Small intestine (tissue), 16 donors: ENCODE results near the gene SEC16A. TPM values are rescaled to one million over a fixed set of nuclear protein-coding genes. Genes with fewer than 3 reads are reported as not detected.

Experiments
- DNase-seq, 2 donors: peaks; one replicate each; pipeline versions ENCODE4 v3.0.0 to v3.0.0-alpha.2; 2013
- FAIRE-seq: peaks from 2 replicates; lab custom pipeline; 2012; peaks lifted over from hg19 to GRCh38; lab: Jason Lieb, UNC
- H3K27ac ChIP-seq, 3 donors: one replicate each; pipeline ENCODE4 v1.5.1; 2013; ENCODE audit warnings: low read length in 2 of 3, mild to moderate bottlenecking in 2 of 3, control low read depth in 1 of 3, inconsistent platforms in 1 of 3, low read depth in 1 of 3, moderate library complexity in 1 of 3
- H3K27me3 ChIP-seq, 3 donors: one replicate each; pipeline ENCODE4 v1.6.1; 2013; ENCODE audit warnings: low read length in 3 of 3, inconsistent platforms in 1 of 3; ENCODE audit not compliant: control insufficient read depth in 3 of 3, insufficient read depth in 3 of 3
- H3K36me3 ChIP-seq, 3 donors: one replicate each; pipeline ENCODE4 v1.6.1; 2013; ENCODE audit warnings: low read length in 3 of 3, inconsistent platforms in 1 of 3, low read depth in 1 of 3, mild to moderate bottlenecking in 1 of 3, moderate library complexity in 1 of 3; ENCODE audit not compliant: control insufficient read depth in 3 of 3, insufficient read depth in 2 of 3
- H3K4me1 ChIP-seq, 3 donors: one replicate each; pipeline ENCODE4 v1.6.1; 2013; ENCODE audit warnings: low read length in 2 of 3, inconsistent platforms in 1 of 3, low read depth in 1 of 3, mild to moderate bottlenecking in 1 of 3, moderate library complexity in 1 of 3; ENCODE audit not compliant: control insufficient read depth in 3 of 3, insufficient read depth in 2 of 3
- H3K4me3 ChIP-seq, 3 donors: one replicate each; pipeline ENCODE4 v1.5.1; 2013; ENCODE audit warnings: low read length in 3 of 3, control low read depth in 1 of 3, inconsistent platforms in 1 of 3, low read depth in 1 of 3, mild to moderate bottlenecking in 1 of 3, moderate library complexity in 1 of 3
- H3K9me3 ChIP-seq, 2 donors: one replicate each; pipeline ENCODE4 v1.6.1; 2013; ENCODE audit warnings: low read depth in 1 of 2, low read length in 1 of 2; ENCODE audit not compliant: control insufficient read depth in 2 of 2, insufficient read depth in 1 of 2
- WGBS, 3 donors: extraction: QIAGEN DNeasy Blood & Tissue Kit; methylation state at CpG; one replicate each; pipeline ENCODE4 v1.1.7; 2013; 5-methylcytosine and 5-hydroxymethylcytosine counted together
- long read RNA-seq, 10 donors: transcript quantifications; one replicate each; lab custom pipeline, GENCODE V29; 2026
- polyA plus RNA-seq, 4 donors: library from polyadenylated mRNA; stranded (reverse) in 3 of 4; unstranded in 1 of 4; fragments of 200-250 nt in 3 of 4; fragments of 120-200 nt in 1 of 4; gene quantifications; one replicate each; pipeline versions ENCODE4 v1.2.1 to v1.2.3, GENCODE V29; 2013
- donor health status: healthy with polysubstance abuse.
- donor health status: control.
- donor health status: control.
- donor health status: Bipolar disorder and iron deficiency.
- donor health status: healthy.

The SEC16A gene, protein sequence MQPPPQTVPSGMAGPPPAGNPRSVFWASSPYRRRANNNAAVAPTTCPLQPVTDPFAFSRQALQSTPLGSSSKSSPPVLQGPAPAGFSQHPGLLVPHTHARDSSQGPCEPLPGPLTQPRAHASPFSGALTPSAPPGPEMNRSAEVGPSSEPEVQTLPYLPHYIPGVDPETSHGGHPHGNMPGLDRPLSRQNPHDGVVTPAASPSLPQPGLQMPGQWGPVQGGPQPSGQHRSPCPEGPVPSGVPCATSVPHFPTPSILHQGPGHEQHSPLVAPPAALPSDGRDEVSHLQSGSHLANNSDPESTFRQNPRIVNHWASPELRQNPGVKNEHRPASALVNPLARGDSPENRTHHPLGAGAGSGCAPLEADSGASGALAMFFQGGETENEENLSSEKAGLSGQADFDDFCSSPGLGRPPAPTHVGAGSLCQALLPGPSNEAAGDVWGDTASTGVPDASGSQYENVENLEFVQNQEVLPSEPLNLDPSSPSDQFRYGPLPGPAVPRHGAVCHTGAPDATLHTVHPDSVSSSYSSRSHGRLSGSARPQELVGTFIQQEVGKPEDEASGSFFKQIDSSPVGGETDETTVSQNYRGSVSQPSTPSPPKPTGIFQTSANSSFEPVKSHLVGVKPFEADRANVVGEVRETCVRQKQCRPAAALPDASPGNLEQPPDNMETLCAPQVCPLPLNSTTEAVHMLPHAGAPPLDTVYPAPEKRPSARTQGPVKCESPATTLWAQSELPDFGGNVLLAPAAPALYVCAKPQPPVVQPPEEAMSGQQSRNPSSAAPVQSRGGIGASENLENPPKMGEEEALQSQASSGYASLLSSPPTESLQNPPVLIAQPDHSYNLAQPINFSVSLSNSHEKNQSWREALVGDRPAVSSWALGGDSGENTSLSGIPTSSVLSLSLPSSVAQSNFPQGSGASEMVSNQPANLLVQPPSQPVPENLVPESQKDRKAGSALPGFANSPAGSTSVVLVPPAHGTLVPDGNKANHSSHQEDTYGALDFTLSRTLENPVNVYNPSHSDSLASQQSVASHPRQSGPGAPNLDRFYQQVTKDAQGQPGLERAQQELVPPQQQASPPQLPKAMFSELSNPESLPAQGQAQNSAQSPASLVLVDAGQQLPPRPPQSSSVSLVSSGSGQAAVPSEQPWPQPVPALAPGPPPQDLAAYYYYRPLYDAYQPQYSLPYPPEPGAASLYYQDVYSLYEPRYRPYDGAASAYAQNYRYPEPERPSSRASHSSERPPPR (N-terminal part only)
- 10 to 100 TPM; 37.4 to 54.8 (median 39.7) TPM for polyA plus RNA-seq
- long read RNA-seq, donor 1, partial matches to known transcripts, result 19 of 21 reads
- long read RNA-seq, donor 1, other reads (novel, unspliced or antisense), result 0 of 21 reads
- long read RNA-seq, donor 2, result 0 reads
- long read RNA-seq, donor 3, partial matches to known transcripts, result 8 of 10 reads
- long read RNA-seq, donor 3, other reads (novel, unspliced or antisense), result 0 of 10 reads
- long read RNA-seq, donor 4, result 0 reads
- long read RNA-seq, donor 5, result 0 reads
- long read RNA-seq, donor 6, partial matches to known transcripts, result 6 of 7 reads
- long read RNA-seq, donor 6, other reads (novel, unspliced or antisense), result 0 of 7 reads
- long read RNA-seq, donor 7, result 0 reads
- long read RNA-seq, donor 8, result 0 reads
- long read RNA-seq, donor 9, partial matches to known transcripts, result 0 of 1 reads
- long read RNA-seq, donor 9, other reads (novel, unspliced or antisense), result 0 of 1 reads
- long read RNA-seq, donor 10, partial matches to known transcripts, result 8 of 8 reads
- long read RNA-seq, donor 10, other reads (novel, unspliced or antisense), result 0 of 8 reads

DNA sequence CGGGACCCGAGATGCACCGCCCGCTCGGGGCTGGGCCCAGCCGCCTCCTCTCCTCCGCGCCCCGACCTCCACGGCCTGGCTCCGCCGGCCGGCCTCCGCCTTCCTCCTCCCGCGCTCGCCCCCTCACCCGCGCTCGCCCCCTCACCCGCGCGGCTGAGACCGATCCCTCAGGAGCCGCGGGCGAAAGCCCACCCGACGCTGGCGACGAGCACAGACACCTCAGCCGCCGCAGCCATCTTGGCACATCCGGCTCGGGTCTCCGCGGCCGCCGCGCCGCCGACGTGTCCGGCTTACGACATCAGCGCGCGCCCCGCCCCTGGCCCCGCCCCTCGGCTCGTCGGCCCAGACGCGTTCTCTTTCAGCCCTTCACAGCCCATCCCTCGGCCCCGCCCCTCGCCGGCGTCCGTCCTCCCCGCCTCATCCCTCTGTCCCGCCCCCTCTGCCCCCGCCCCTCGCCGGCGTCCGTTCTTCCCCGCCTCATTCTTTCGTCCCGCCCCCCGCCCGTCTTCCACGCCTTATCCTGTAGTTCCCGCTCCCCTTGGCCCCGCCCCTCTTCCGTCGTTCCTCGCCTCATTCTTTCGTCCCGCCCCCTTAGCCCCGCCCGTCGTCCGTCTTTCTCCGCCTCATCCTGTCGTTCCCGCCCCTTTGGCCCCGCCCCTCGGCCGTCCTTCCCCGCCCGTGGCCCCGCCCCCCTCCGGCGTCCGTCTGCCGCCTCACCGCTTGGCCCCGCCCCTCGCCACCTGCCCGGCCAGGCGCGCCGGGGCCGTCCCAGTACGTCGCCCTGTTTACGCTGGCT, at the start of gene SEC16A:
Gene SEC16A (minus strand): TSS at position 248 of the 796 bp plus-strand sequence. CDS start 5,425 bp downstream, outside the sequence.
- 1% methylated on average over 75 to 109 of the region's 109 CpGs for WGBS, 3 donors
- Histone ChIP-seq H3K4me1 (peaks cover 4 to 17% (median 6%) of the 10 kb centered on the region in 3 donors), H3K27me3 (peaks cover 0 to 11% (median 0%) of the 10 kb centered on the region in 3 donors), H3K4me3 (peak within 1 kb of the TSS; percentile 86 to 98 (median 91)), H3K9me3 (no peaks in the 10 kb centered on the region), H3K27ac (peak within 1 kb of the TSS; percentile 99 to 100 (median 100)), H3K36me3 (peaks cover 0 to 9% (median 2%) of the 10 kb centered on the region in 3 donors)
- peak; percentile 98 to 100 for DNase-seq
- FAIRE-seq, result no peak

DNA sequence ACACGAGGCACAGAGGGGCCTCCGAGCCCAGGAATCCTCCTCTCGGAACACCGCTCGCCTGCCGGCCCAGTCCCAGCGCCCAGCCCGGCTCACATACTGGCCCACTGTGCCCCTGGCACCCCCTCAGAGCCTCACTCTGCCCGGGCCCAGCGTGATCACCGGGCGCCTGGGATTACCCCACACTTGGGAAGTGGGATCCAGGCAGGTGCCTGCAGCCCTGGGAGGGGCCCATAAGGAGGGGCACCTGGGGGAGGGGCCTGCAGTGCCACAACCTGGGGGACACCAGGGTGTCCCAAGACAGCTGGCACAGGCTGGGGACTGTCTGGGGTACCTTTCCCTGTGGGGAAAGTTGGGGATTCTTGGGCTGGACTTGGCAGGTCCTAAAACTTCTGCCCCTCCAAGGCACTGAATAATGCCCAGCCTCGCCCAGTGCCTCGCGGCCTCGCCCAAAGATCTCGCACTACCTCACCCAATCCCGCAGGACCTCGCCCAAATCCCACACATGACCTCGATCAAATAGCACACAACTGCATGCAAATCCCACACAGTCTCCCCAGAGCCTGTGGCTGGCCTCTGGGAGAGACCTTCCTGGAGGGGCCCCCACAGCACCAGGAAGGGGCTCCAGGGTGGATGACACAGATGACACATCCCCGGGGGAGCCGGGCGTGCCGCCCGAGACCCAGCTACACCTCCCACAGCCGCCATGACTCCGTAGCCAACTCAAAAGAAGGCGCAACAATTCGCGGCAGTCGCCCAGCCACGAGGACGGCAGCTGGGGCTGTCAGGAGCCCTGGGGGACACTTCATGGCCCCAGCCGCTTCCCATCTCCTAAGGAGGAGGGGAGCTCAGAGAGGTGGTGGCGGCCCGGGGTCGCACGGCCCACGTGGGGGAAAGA, 49.3 kb upstream of the SEC16A start:
- Histone ChIP-seq H3K9me3 (no peaks in the 10 kb centered on the region), H3K27me3 (no peaks in the 10 kb centered on the region), H3K27ac (peak overlapping the region in 1 of 3 donors; percentile 42), H3K36me3 (peaks cover 0 to 49% (median 0%) of the 10 kb centered on the region in 3 donors), H3K4me1 (peaks cover 14 to 40% (median 24%) of the 10 kb centered on the region in 3 donors), H3K4me3 (no peak overlapping the region)
- 28 to 55% (median 51%) methylated on average over 38 to 39 of the region's 39 CpGs for WGBS, 3 donors
- FAIRE-seq (no peak), DNase-seq (peak in 1 of 2 donors; percentile 53)

GRCh38 chr9:136531186-136531903, 48.5 kb upstream of the SEC16A start:
- Histone ChIP-seq H3K36me3 (peaks cover 0 to 42% (median 0%) of the 10 kb centered on the region in 3 donors), H3K9me3 (no peaks in the 10 kb centered on the region), H3K4me3 (no peak overlapping the region), H3K27ac (peak overlapping the region in 1 of 3 donors; percentile 42), H3K27me3 (no peaks in the 10 kb centered on the region), H3K4me1 (peaks cover 14 to 48% (median 26%) of the 10 kb centered on the region in 3 donors)
- FAIRE-seq (no peak), DNase-seq (no peak)
- 65 to 73% (median 69%) methylated on average over 32 to 37 of the region's 37 CpGs for WGBS, 3 donors

GRCh38 chr9:136530461-136531089, 47.7 kb upstream of the SEC16A start:
- DNase-seq (no peak), FAIRE-seq (no peak)
- H3K27me3 ChIP-seq, result no peaks in the 10 kb centered on the region
- no peak overlapping the region for H3K4me3 ChIP-seq
- H3K27ac ChIP-seq, result peak overlapping the region in 1 of 3 donors; percentile 42
- WGBS, 3 donors, result 48 to 57% (median 55%) methylated on average over 18 to 20 of the region's 20 CpGs
- peaks cover 14 to 56% (median 31%) of the 10 kb centered on the region in 3 donors for H3K4me1 ChIP-seq
- H3K9me3 ChIP-seq, result no peaks in the 10 kb centered on the region
- H3K36me3 ChIP-seq, result peaks cover 0 to 43% (median 0%) of the 10 kb centered on the region in 3 donors

DNA sequence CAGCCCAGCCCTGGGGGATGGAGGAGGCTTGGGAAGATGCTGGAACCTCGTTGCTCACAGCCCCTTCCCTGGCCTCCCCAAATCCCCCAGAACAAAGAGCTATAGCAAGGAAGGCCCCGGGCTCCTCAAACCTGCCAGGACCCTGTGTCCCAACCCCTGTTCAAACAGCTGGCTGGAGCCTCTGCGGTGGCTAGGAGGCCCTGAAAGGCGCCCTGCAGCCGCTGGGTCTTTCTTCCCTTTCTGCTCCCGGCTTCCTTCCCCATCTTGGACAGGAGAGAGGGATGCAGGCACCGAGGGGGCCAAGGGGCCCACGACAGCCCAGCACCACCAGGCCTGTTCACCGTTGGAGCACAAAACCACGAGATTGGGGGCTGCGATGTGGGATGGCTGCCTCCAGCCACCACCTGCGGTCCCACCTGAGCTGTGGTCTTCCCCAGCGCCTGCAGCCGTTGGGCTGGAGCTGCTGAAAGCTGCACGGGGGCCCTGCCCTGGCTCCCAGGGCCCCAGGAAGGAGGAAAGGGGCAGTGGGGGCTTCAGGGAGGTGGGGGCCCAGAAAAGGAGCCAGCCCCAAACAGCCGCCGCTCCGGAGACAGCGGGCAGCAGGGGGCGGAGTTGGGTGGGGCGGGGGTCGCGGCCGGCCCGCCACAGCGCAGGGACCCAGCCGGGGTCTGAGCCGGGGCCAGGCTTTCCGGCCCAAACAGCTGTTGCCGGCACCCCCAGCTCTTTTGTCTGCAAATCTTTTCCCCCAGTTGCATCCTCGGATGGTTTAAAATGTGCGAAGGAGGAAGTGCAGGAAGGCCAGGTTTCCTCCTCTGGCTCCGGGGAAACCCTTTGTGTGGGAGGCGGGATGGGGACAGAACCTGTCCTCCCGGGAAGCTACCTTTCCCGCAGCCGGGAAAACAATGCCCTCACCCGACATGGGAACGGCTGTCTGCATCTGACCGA, 46.9 kb upstream of the SEC16A start:
- Histone ChIP-seq H3K4me3 (no peak overlapping the region), H3K4me1 (peaks cover 14 to 63% (median 31%) of the 10 kb centered on the region in 3 donors), H3K36me3 (peaks cover 0 to 49% (median 0%) of the 10 kb centered on the region in 3 donors), H3K27me3 (no peaks in the 10 kb centered on the region), H3K9me3 (no peaks in the 10 kb centered on the region), H3K27ac (peak overlapping the region in 1 of 3 donors; percentile 42)
- WGBS, 3 donors, result 44 to 59% (median 44%) methylated on average over 34 to 40 of the region's 40 CpGs
- DNase-seq (no peak), FAIRE-seq (no peak)
